IMR-90 (cell line): Measurements from ENCODE around the gene TAX1BP1. TPM values are rescaled to one million over a fixed set of nuclear protein-coding genes. Genes with fewer than 3 reads are reported as not detected.

ENCODE experiments used
- ATAC-seq: fragments of 200-7000 bp; cut with Tn5 transposase; 2 replicates; pipeline ENCODE4 v1.9.1; 2020; ENCODE audit warnings: low read depth, mild to moderate bottlenecking, moderate library complexity
- BruUV-seq: library from RNA; stranded (reverse); fragments of 400-500 nt; replicated peaks from 2 replicates; lab custom pipeline; 2021; lab: Mats Ljungman, UMichigan
- CTCF ChIA-PET: fragments of 300-600 bp; formaldehyde crosslinking; extraction: SDS; loops from one replicate; lab custom pipeline; 2021; ENCODE audit warnings: antibody characterized with exemption; lab: Yijun Ruan, JAX
- POLR2A ChIA-PET: fragments of 300-600 bp; sonication (Branson Sonifier 250); formaldehyde crosslinking; loops from one replicate; lab custom pipeline; 2022; ENCODE audit warnings: antibody characterized with exemption; ENCODE audit not compliant: unreplicated experiment; lab: Charles Lee
- DNase-seq: peaks from one replicate; pipeline ENCODE4 v3.0.0; 2013
- H2AFZ ChIP-seq: replicated peaks from 2 replicates; pipeline ENCODE3; 2013; ENCODE audit warnings: low read length, mild to moderate bottlenecking; ENCODE audit not compliant: poor library complexity
- H2AK5ac ChIP-seq: 2 replicates; pipeline ENCODE4 v1.6.1; 2013; ENCODE audit warnings: low read depth, low read length, inconsistent platforms
- H2AK9ac ChIP-seq: replicated peaks from 2 replicates; pipeline ENCODE3; 2013; ENCODE audit warnings: mild to moderate bottlenecking, low read depth, low read length, moderate library complexity; ENCODE audit not compliant: poor library complexity
- H2BK120ac ChIP-seq: 2 replicates; pipeline ENCODE4 v1.6.1; 2013; ENCODE audit warnings: low read depth, low read length, inconsistent platforms
- H2BK15ac ChIP-seq: 3 replicates; pipeline ENCODE4 v1.6.1; 2013; ENCODE audit warnings: low read depth, low read length, inconsistent platforms
- H2BK20ac ChIP-seq: 2 replicates; pipeline ENCODE4 v1.6.1; 2013; ENCODE audit warnings: low read depth, mild to moderate bottlenecking, inconsistent platforms, low read length, moderate library complexity
- H2BK5ac ChIP-seq: 2 replicates; pipeline ENCODE4 v1.6.1; 2013; ENCODE audit warnings: mild to moderate bottlenecking, low read depth, low read length, inconsistent platforms; ENCODE audit not compliant: poor library complexity, severe bottlenecking
- H3K14ac ChIP-seq: replicated peaks from 2 replicates; pipeline ENCODE4 v1.6.1; 2013; ENCODE audit warnings: low read depth, low read length, inconsistent platforms
- H3K18ac ChIP-seq: 2 replicates; pipeline ENCODE4 v1.6.1; 2013; ENCODE audit warnings: low read depth, low read length, control low read depth
- H3K23ac ChIP-seq: 2 replicates; pipeline ENCODE4 v1.6.1; 2013; ENCODE audit warnings: low read depth, low read length, inconsistent platforms
- H3K27ac ChIP-seq: 2 replicates; pipeline ENCODE4 v1.5.1; 2013; ENCODE audit warnings: mild to moderate bottlenecking, control low read depth, low read length; ENCODE audit not compliant: insufficient read depth
- H3K27me3 ChIP-seq: 2 replicates; pipeline ENCODE4 v1.6.1; 2013; ENCODE audit warnings: low read length; ENCODE audit not compliant: control insufficient read depth, insufficient read depth
- H3K36me3 ChIP-seq: 2 replicates; pipeline ENCODE4 v1.6.1; 2013; ENCODE audit warnings: low read length, mixed read lengths; ENCODE audit not compliant: control insufficient read depth, insufficient read depth
- H3K4ac ChIP-seq: 2 replicates; pipeline ENCODE4 v1.6.1; 2013; ENCODE audit warnings: low read depth, low read length, inconsistent platforms
- H3K4me1 ChIP-seq: 2 replicates; pipeline ENCODE4 v1.6.1; 2013; ENCODE audit warnings: low read length, mixed read lengths; ENCODE audit not compliant: control insufficient read depth, insufficient read depth
- H3K4me2 ChIP-seq: 2 replicates; pipeline ENCODE4 v1.6.1; 2013; ENCODE audit warnings: low read depth, mild to moderate bottlenecking, control low read depth, low read length, moderate library complexity
- H3K4me3 ChIP-seq: 2 replicates; pipeline ENCODE4 v1.5.1; 2013; ENCODE audit warnings: low read depth, mild to moderate bottlenecking, control low read depth, low read length, moderate library complexity; ENCODE audit not compliant: insufficient read depth
- H3K56ac ChIP-seq: 2 replicates; pipeline ENCODE4 v1.6.1; 2013; ENCODE audit warnings: low read length, inconsistent platforms; ENCODE audit not compliant: insufficient read depth; ENCODE audit errors: extremely low read depth
- H3K79me1 ChIP-seq, 2 experiments: 2 replicates each; pipeline ENCODE4 v1.6.1; 2013; ENCODE audit warnings: low read length in 2 of 2, inconsistent platforms in 1 of 2, low read depth in 1 of 2
- H3K9ac ChIP-seq: 2 replicates; pipeline ENCODE4 v1.6.1; 2013; ENCODE audit warnings: low read depth, low read length, control low read depth
- H3K9me1 ChIP-seq: 2 replicates; pipeline ENCODE4 v1.6.1; 2013; ENCODE audit warnings: low read length, inconsistent platforms; ENCODE audit not compliant: insufficient read depth
- H3K9me3 ChIP-seq: 2 replicates; pipeline ENCODE4 v1.6.1; 2013; ENCODE audit warnings: low read length; ENCODE audit not compliant: control insufficient read depth, insufficient read depth
- H4K20me1 ChIP-seq: 2 replicates; pipeline ENCODE4 v1.6.1; 2013; ENCODE audit warnings: low read length, inconsistent platforms; ENCODE audit not compliant: insufficient read depth
- H4K5ac ChIP-seq: 2 replicates; pipeline ENCODE4 v1.6.1; 2013; ENCODE audit warnings: mild to moderate bottlenecking, low read depth, low read length, control low read depth
- H4K8ac ChIP-seq, 2 experiments: 2 replicates each; pipeline ENCODE4 v1.6.1; 2013; ENCODE audit warnings: low read depth in 2 of 2, low read length in 2 of 2, control low read depth in 1 of 2, inconsistent platforms in 1 of 2
- H4K91ac ChIP-seq: 2 replicates; pipeline ENCODE4 v1.6.1; 2013; ENCODE audit warnings: low read depth, low read length, inconsistent platforms; ENCODE audit not compliant: insufficient read depth
- BHLHE40 ChIP-seq: fragments of 150-350 bp; IDR thresholded peaks from 2 replicates; pipeline ENCODE4 v1.6.1; 2016; ENCODE audit warnings: mild to moderate bottlenecking, low read depth, low read length
- CEBPB ChIP-seq: IDR thresholded peaks from 2 replicates; pipeline ENCODE4 v1.6.1; 2012; ENCODE audit warnings: low read depth, low read length, improper control_type of control experiment
- WGBS, 2 experiments: methylation state at CpG; one replicate each; pipeline versions ENCODE4 v1.1.5 to v1.1.7; 2013; ENCODE audit warnings: missing lambda C conversion rate in 2 of 2; ENCODE audit not compliant: insufficient read length in 1 of 2; ENCODE audit errors: extremely low coverage in 2 of 2; 5-methylcytosine and 5-hydroxymethylcytosine counted together
- dilution Hi-C: fragments of 300-500 bp; cut with HindIII; formaldehyde crosslinking; loops from one replicate; pipeline ENCODE4 v1.14.3; 2018; ENCODE audit warnings: low sequenced_read_pairs; ENCODE audit not compliant: unreplicated experiment
- in situ Hi-C: fragments of 300-500 bp; cut with MboI; formaldehyde crosslinking; loops from 3 replicates; pipeline ENCODE4 v1.14.3; 2019; ENCODE audit warnings: low sequenced_read_pairs, inconsistent platforms, mixed read lengths
- intact Hi-C: fragments of 100-400 bp; cut with micrococcal nuclease; formaldehyde crosslinking; loops from 2 replicates; pipeline ENCODE4 v1.10.0; 2022
- polyA plus RNA-seq, 3 experiments: library from polyadenylated mRNA; depleted of rRNA; stranded (reverse); fragments of >200 nt; gene quantifications; 2 replicates each; pipeline ENCODE4 v1.2.3, GENCODE V29; 2012; ENCODE audit warnings: low replicate concordance in 1 of 3
- total RNA-seq: library from RNA; depleted of rRNA; stranded (reverse); fragments of >200 nt; gene quantifications from 2 replicates; pipeline ENCODE4 v1.2.3, GENCODE V29; 2012

The TAX1BP1 gene
- total and polyA plus RNA-seq, 2 of the 4 experiments (the other 2 are of a cell fraction), result 49.0 to 52.7 TPM

GRCh38 chr7:27870595-27870994 is 130.6 kb downstream of the TAX1BP1 start:
- Histone ChIP-seq H3K18ac (no peak overlapping the region), H4K5ac (no peak overlapping the region), H3K23ac (no peak overlapping the region), H2AK9ac (no peak overlapping the region), H3K9me3 (no peaks in the 10 kb centered on the region), H3K4me3 (no peak overlapping the region), H3K79me1 (peaks cover 9 to 13% of the 10 kb centered on the region in 2 experiments; a peak in 2 of 4 replicates), H3K27ac (no peak overlapping the region), H2BK5ac (no peak overlapping the region), H2BK15ac (no peak overlapping the region), H3K9me1 (no peaks in the 10 kb centered on the region), H3K4me1 (0 out of 2 replicates have a peak, but pooled peaks cover 2% of the 10 kb centered on the region), H2BK120ac (no peak overlapping the region), H4K91ac (no peak overlapping the region), H4K8ac (no peak overlapping the region), H2AK5ac (no peak overlapping the region), H3K9ac (no peak overlapping the region), H3K56ac (no peak overlapping the region), H2BK20ac (no peak overlapping the region), H3K4me2 (no peak overlapping the region), H4K20me1 (0 out of 2 replicates have a peak, but pooled peaks cover 9% of the 10 kb centered on the region), H2AFZ (no peak overlapping the region), H3K36me3 (peaks cover 1% of the 10 kb centered on the region), H3K27me3 (no peaks in the 10 kb centered on the region), H3K14ac (no peak overlapping the region), H3K4ac (no peak overlapping the region)
- ChIA-PET CTCF (no interaction called here), POLR2A (no interaction called here)
- TF ChIP-seq CEBPB (no peak), BHLHE40 (no peak)
- no TSS peak for BruUV-seq
- ATAC-seq, result no peak
- 92% methylated on average over 2 of the region's 5 CpGs; no CpG with 5 or more reads in 1 of the 2 experiments for WGBS, 2 experiments
- intact Hi-C loops (no loop called here), dilution Hi-C loops (no loop called here), in situ Hi-C loops (no loop called here)
- no peak for DNase-seq
